ENCODE measurements around the gene ASB4. TPM values are rescaled to one million over a fixed set of nuclear protein-coding genes. Genes with fewer than 3 reads are reported as not detected.
"Not testable (repeated sequence)": the region's sequence is repeated elsewhere in the genome, so short reads cannot be mapped to it uniquely, and the experiment has no call there.

Gene ASB4
- total RNA-seq, 1 donor from 2014 or later, result 6.3 TPM

GRCh38 chr7:95549818-95550529 is 64.2 kb downstream of the ASB4 start:
- no peak for TF ChIP-seq CTCF (IDR thresholded peaks at IDR 0.05; ENCODE audit: borderline replicate concordance)
- peak; percentile 89 for DNase-seq
- H3K27ac ChIP-seq (replicated peaks), result peak overlapping the region; percentile 95
- peaks cover 63% of the 10 kb centered on the region for H3K4me1 ChIP-seq
- H3K36me3 ChIP-seq, result no peaks in the 10 kb centered on the region
- no peaks in the 10 kb centered on the region for H3K27me3 ChIP-seq (ENCODE audit: low read depth)
- intact Hi-C loops (cut with micrococcal nuclease), result loop anchor here (5.0 kb wide), 3 partner anchors 42 to 132 kb away; no protein-coding TSS in a partner anchor
- no peaks in the 10 kb centered on the region for H3K9me3 ChIP-seq (replicated peaks)
- H3K4me3 ChIP-seq, result peak overlapping the region; percentile 38

GRCh38 chr7:95550546-95550945 is 64.8 kb downstream of the ASB4 start:
- H3K4me3 ChIP-seq, result peak overlapping the region; percentile 38
- peak overlapping the region; percentile 95 for H3K27ac ChIP-seq (replicated peaks)
- no peaks in the 10 kb centered on the region for H3K9me3 ChIP-seq (replicated peaks)
- TF ChIP-seq CTCF (IDR thresholded peaks at IDR 0.05; ENCODE audit: borderline replicate concordance), result no peak
- no peak for DNase-seq
- intact Hi-C loops (cut with micrococcal nuclease), result no loop called here
- peaks cover 58% of the 10 kb centered on the region for H3K4me1 ChIP-seq
- H3K27me3 ChIP-seq (ENCODE audit: low read depth), result no peaks in the 10 kb centered on the region
- H3K36me3 ChIP-seq, result no peaks in the 10 kb centered on the region

GRCh38 chr7:95552010-95552926 is 66.5 kb downstream of the ASB4 start:
- intact Hi-C loops (cut with micrococcal nuclease); H3K4me3 ChIP-seq; H3K27me3 ChIP-seq (ENCODE audit: low read depth); DNase-seq; H3K9me3 ChIP-seq (replicated peaks); H3K36me3 ChIP-seq; H3K27ac ChIP-seq (replicated peaks): not testable (repeated sequence)
- peaks cover 41% of the 10 kb centered on the region for H3K4me1 ChIP-seq

GRCh38 chr7:95553939-95554338 is 68.2 kb downstream of the ASB4 start:
- no peaks in the 10 kb centered on the region for H3K27me3 ChIP-seq (ENCODE audit: low read depth)
- intact Hi-C loops (cut with micrococcal nuclease), result no loop called here
- no peak for DNase-seq
- H3K27ac ChIP-seq (replicated peaks), result no peak overlapping the region
- H3K9me3 ChIP-seq (replicated peaks), result no peaks in the 10 kb centered on the region
- TF ChIP-seq CTCF (IDR thresholded peaks at IDR 0.05; ENCODE audit: borderline replicate concordance), result no peak
- no peaks in the 10 kb centered on the region for H3K36me3 ChIP-seq
- peaks cover 25% of the 10 kb centered on the region for H3K4me1 ChIP-seq
- H3K4me3 ChIP-seq, result no peak overlapping the region

- no peak for TF ChIP-seq CTCF (IDR thresholded peaks at IDR 0.05; ENCODE audit: borderline replicate concordance)
Observed at GRCh38 chr7:95556777-95557176, 71.0 kb downstream of the ASB4 start.

More at GRCh38 chr7:95556777-95557176, 71.0 kb downstream of the ASB4 start:
- Histone ChIP-seq H3K27me3 (ENCODE audit: low read depth) (no peaks in the 10 kb centered on the region), H3K4me1 (no peaks in the 10 kb centered on the region), H3K9me3 (replicated peaks) (no peaks in the 10 kb centered on the region), H3K4me3 (no peak overlapping the region), H3K36me3 (no peaks in the 10 kb centered on the region), H3K27ac (replicated peaks) (no peak overlapping the region)
- intact Hi-C loops (cut with micrococcal nuclease), result no loop called here
- no peak for DNase-seq

Data from left ventricle myocardium inferior (tissue), 1 donor.